GM19240 (cell line): ENCODE data around the gene DONSON.

Experiments used
- DNase-seq: peaks from one replicate; pipeline ENCODE4 v3.0.0; 2011; ENCODE audit warnings: low spot score; ENCODE audit not compliant: insufficient read length

DONSON gene

GRCh38 chr21:33562389-33562788 lies 26.1 kb downstream of the DONSON start:
- no peak for DNase-seq

- DNase-seq, result no peak
Observed at GRCh38 chr21:33561373-33561772, 27.1 kb downstream of the DONSON start.

- DNase-seq, result no peak
Observed at GRCh38 chr21:33560965-33561364, 27.5 kb downstream of the DONSON start.

- DNase-seq, result no peak
Observed at GRCh38 chr21:33559813-33560212, 28.7 kb downstream of the DONSON start.

GRCh38 chr21:33558777-33559421 lies 29.6 kb downstream of the DONSON start:
- no peak for DNase-seq

- DNase-seq, result no peak
Observed at GRCh38 chr21:33557447-33557846, 31.0 kb downstream of the DONSON start.

GRCh38 chr21:33554982-33555344 lies 33.5 kb downstream of the DONSON start:
- DNase-seq, result no peak

- no peak for DNase-seq
Observed at GRCh38 chr21:33554236-33554981, 34.1 kb downstream of the DONSON start.

- DNase-seq, result no peak
Observed at GRCh38 chr21:33552999-33553598, 35.4 kb downstream of the DONSON start.

GRCh38 chr21:33552093-33552998 lies 36.1 kb downstream of the DONSON start:
- no peak for DNase-seq

- DNase-seq, result no peak
Observed at GRCh38 chr21:33551664-33552063, 36.8 kb downstream of the DONSON start.

GRCh38 chr21:33550772-33551660 lies 37.5 kb downstream of the DONSON start:
- DNase-seq, result no peak

- no peak for DNase-seq
Observed at GRCh38 chr21:33549848-33550771, 38.4 kb downstream of the DONSON start.

GRCh38 chr21:33546086-33546485 lies 42.4 kb downstream of the DONSON start:
- no peak for DNase-seq

GRCh38 chr21:33544451-33545195 lies 43.9 kb downstream of the DONSON start:
- no peak for DNase-seq

- DNase-seq, result no peak
Observed at GRCh38 chr21:33543505-33544129, 44.9 kb downstream of the DONSON start.

- DNase-seq, result peak; percentile 75
Observed at GRCh38 chr21:33542640-33543504, 45.6 kb downstream of the DONSON start, which contains the start of gene SON. TSS of gene SON (plus strand) at chr21:33543038. CDS start at chr21:33543093, 55 bp downstream.
